ENCODE results near the gene LNPEP. TPM values are rescaled to one million over a fixed set of nuclear protein-coding genes. Genes with fewer than 3 reads are reported as not detected.

The LNPEP gene
- total and polyA plus RNA-seq, 4 donors = 4.6 to 78.9 (median 19.0) TPM

- H3K4me1 ChIP-seq (ENCODE audit: control insufficient read depth in 5 of 5, insufficient read depth in 5 of 5, low read length in 5 of 5) = peaks cover 0 to 22% (median 17%) of the 10 kb centered on the region in 5 donors
- WGBS, 2 donors = 0 to 96% methylated on average over 1 of the region's 1 CpG
Observed at GRCh38 chr5:96967400-96967799, 31.5 kb downstream of the LNPEP start.

GRCh38 chr5:96968074-96968473 is 32.2 kb downstream of the LNPEP start:
- Histone ChIP-seq H3K4me1 (ENCODE audit: control insufficient read depth in 5 of 5, insufficient read depth in 5 of 5, low read length in 5 of 5) (peaks cover 0 to 22% (median 15%) of the 10 kb centered on the region in 5 donors), H3K36me3 (ENCODE audit: control insufficient read depth in 4 of 4, insufficient read depth in 4 of 4, low read length in 4 of 4) (peaks cover 0 to 2% (median 0%) of the 10 kb centered on the region in 4 donors), H3K27me3 (ENCODE audit: control insufficient read depth in 3 of 3, insufficient read depth in 3 of 3, low read length in 2 of 3) (no peaks in the 10 kb centered on the region), H3K9ac (ENCODE audit: insufficient read depth in 1 of 2, low read length in 2 of 2) (no peak overlapping the region), H3K4me3 (no peak overlapping the region), H3K27ac (ENCODE audit: low read depth in 1 of 2, low read length in 1 of 2) (peak overlapping the region in 1 of 2 donors; percentile 21), H3K9me3 (ENCODE audit: control insufficient read depth in 4 of 4, insufficient read depth in 3 of 4, low read length in 3 of 4) (no peaks in the 10 kb centered on the region)
- WGBS, 2 donors = 30 to 65% methylated on average over 1 of the region's 1 CpG
- peak; percentile 58 for ATAC-seq (ENCODE audit: insufficient read depth, low FRiP score)
- TF ChIP-seq, protein P1, sequence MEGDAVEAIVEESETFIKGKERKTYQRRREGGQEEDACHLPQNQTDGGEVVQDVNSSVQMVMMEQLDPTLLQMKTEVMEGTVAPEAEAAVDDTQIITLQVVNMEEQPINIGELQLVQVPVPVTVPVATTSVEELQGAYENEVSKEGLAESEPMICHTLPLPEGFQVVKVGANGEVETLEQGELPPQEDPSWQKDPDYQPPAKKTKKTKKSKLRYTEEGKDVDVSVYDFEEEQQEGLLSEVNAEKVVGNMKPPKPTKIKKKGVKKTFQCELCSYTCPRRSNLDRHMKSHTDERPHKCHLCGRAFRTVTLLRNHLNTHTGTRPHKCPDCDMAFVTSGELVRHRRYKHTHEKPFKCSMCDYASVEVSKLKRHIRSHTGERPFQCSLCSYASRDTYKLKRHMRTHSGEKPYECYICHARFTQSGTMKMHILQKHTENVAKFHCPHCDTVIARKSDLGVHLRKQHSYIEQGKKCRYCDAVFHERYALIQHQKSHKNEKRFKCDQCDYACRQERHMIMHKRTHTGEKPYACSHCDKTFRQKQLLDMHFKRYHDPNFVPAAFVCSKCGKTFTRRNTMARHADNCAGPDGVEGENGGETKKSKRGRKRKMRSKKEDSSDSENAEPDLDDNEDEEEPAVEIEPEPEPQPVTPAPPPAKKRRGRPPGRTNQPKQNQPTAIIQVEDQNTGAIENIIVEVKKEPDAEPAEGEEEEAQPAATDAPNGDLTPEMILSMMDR (IDR thresholded peaks at IDR 0.05; ENCODE audit: control extremely low read depth, extremely low read depth) = no peak
- peak in 2 of 3 donors; percentile 46 to 49 for DNase-seq

More at GRCh38 chr5:96967400-96967799, 31.5 kb downstream of the LNPEP start:
- Histone ChIP-seq H3K9ac (ENCODE audit: insufficient read depth in 1 of 2, low read length in 2 of 2) (no peak overlapping the region), H3K9me3 (ENCODE audit: control insufficient read depth in 4 of 4, insufficient read depth in 3 of 4, low read length in 3 of 4) (no peaks in the 10 kb centered on the region), H3K27ac (ENCODE audit: low read depth in 1 of 2, low read length in 1 of 2) (no peak overlapping the region), H3K4me3 (no peak overlapping the region), H3K36me3 (ENCODE audit: control insufficient read depth in 4 of 4, insufficient read depth in 4 of 4, low read length in 4 of 4) (peaks cover 0 to 2% (median 0%) of the 10 kb centered on the region in 4 donors), H3K27me3 (ENCODE audit: control insufficient read depth in 3 of 3, insufficient read depth in 3 of 3, low read length in 2 of 3) (no peaks in the 10 kb centered on the region)
- DNase-seq (no peak), ATAC-seq (ENCODE audit: insufficient read depth, low FRiP score) (no peak)
- TF ChIP-seq, protein P1 (IDR thresholded peaks at IDR 0.05; ENCODE audit: control extremely low read depth, extremely low read depth) = no peak

GRCh38 chr5:96968614-96969013 is 32.7 kb downstream of the LNPEP start:
- no peak overlapping the region for H3K9ac ChIP-seq (ENCODE audit: insufficient read depth in 1 of 2, low read length in 2 of 2)
- DNase-seq (peak in 2 of 3 donors; percentile 40 to 56), ATAC-seq (ENCODE audit: insufficient read depth, low FRiP score) (no peak)
- H3K27ac ChIP-seq (ENCODE audit: low read depth in 1 of 2, low read length in 1 of 2) = peak overlapping the region in 1 of 2 donors; percentile 3
- peaks cover 0 to 19% (median 15%) of the 10 kb centered on the region in 5 donors for H3K4me1 ChIP-seq (ENCODE audit: control insufficient read depth in 5 of 5, insufficient read depth in 5 of 5, low read length in 5 of 5)
- TF ChIP-seq, protein P1 (IDR thresholded peaks at IDR 0.05; ENCODE audit: control extremely low read depth, extremely low read depth) = no peak
- no peaks in the 10 kb centered on the region for H3K9me3 ChIP-seq (ENCODE audit: control insufficient read depth in 4 of 4, insufficient read depth in 3 of 4, low read length in 3 of 4)
- WGBS, 2 donors = 50 to 72% methylated on average over 2 of the region's 2 CpGs
- H3K27me3 ChIP-seq (ENCODE audit: control insufficient read depth in 3 of 3, insufficient read depth in 3 of 3, low read length in 2 of 3) = no peaks in the 10 kb centered on the region
- no peak overlapping the region for H3K4me3 ChIP-seq
- H3K36me3 ChIP-seq (ENCODE audit: control insufficient read depth in 4 of 4, insufficient read depth in 4 of 4, low read length in 4 of 4) = peaks cover 0 to 2% (median 0%) of the 10 kb centered on the region in 4 donors

DNA sequence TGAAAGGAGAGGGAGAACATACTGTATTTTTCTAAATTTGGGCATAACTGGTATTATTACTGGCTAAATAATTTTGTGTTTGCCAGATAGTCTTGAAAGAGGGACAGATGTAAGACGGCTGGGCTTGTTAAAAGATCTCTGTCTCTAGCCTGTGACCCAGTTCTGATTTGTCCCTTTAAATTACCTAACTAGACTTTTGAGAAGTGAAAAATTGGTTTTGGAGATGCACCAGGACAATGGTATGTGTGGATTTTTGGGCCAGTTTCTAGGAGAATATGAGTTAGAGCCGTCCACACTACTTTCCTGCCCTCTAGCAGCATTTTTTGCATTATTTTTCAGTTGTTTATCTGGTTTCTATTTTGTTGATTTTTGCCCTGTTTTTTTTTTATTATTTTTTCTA is 33.5 kb downstream of the LNPEP start:
- ATAC-seq (ENCODE audit: insufficient read depth, low FRiP score) (no peak), DNase-seq (no peak)
- Histone ChIP-seq H3K27ac (ENCODE audit: low read depth in 1 of 2, low read length in 1 of 2) (peak overlapping the region in 1 of 2 donors; percentile 16), H3K4me3 (no peak overlapping the region), H3K9me3 (ENCODE audit: control insufficient read depth in 4 of 4, insufficient read depth in 3 of 4, low read length in 3 of 4) (no peaks in the 10 kb centered on the region), H3K27me3 (ENCODE audit: control insufficient read depth in 3 of 3, insufficient read depth in 3 of 3, low read length in 2 of 3) (no peaks in the 10 kb centered on the region), H3K9ac (ENCODE audit: insufficient read depth in 1 of 2, low read length in 2 of 2) (no peak overlapping the region), H3K36me3 (ENCODE audit: control insufficient read depth in 4 of 4, insufficient read depth in 4 of 4, low read length in 4 of 4) (peaks cover 0 to 2% (median 0%) of the 10 kb centered on the region in 4 donors), H3K4me1 (ENCODE audit: control insufficient read depth in 5 of 5, insufficient read depth in 5 of 5, low read length in 5 of 5) (peaks cover 0 to 20% (median 15%) of the 10 kb centered on the region in 5 donors)
- TF ChIP-seq, protein P1 (IDR thresholded peaks at IDR 0.05; ENCODE audit: control extremely low read depth, extremely low read depth) = no peak
- WGBS, 2 donors = 68 to 76% methylated on average over 2 of the region's 2 CpGs

Data from lung (tissue), 12 donors.